K562 (cell line): ENCODE results near the gene RXRA. TPM values are rescaled to one million over a fixed set of nuclear protein-coding genes. Genes with fewer than 3 reads are reported as not detected.

Source experiments
- CBFB ChIP-seq: sonication (generic); formaldehyde crosslinking; IDR thresholded peaks from 2 replicates; pipeline ENCODE4 v1.4.0; 2020; ENCODE audit warnings: mild to moderate bottlenecking, missing genetic modification reagents
- FOXA1 ChIP-seq: fragments of 450-650 bp; IDR thresholded peaks from 2 replicates; pipeline ENCODE4 v1.6.1; 2016; ENCODE audit warnings: mild to moderate bottlenecking, borderline replicate concordance
- KAT8 ChIP-seq: fragments of 450-650 bp; IDR thresholded peaks from 2 replicates; pipeline ENCODE4 v1.6.1; 2016; ENCODE audit warnings: low read depth, mild to moderate bottlenecking
- L3MBTL2 ChIP-seq: fragments of 450-650 bp; IDR thresholded peaks from 2 replicates; pipeline ENCODE4 v1.6.1; 2016; ENCODE audit warnings: mild to moderate bottlenecking, moderate library complexity
- MAFF ChIP-seq: IDR thresholded peaks from 2 replicates; pipeline ENCODE4 v1.6.1; 2012; ENCODE audit warnings: low read length, improper control_type of control experiment
- SETDB1 ChIP-seq: IDR thresholded peaks from one replicate; pipeline ENCODE4 v1.6.1; 2012; ENCODE audit warnings: low read length, control low read depth, inconsistent platforms
- SMARCA5 ChIP-seq: fragments of 450-650 bp; IDR thresholded peaks from 2 replicates; pipeline ENCODE4 v1.6.1; 2016
- THRAP3 ChIP-seq: fragments of 450-650 bp; IDR thresholded peaks from 2 replicates; pipeline ENCODE4 v1.6.1; 2016; ENCODE audit warnings: mild to moderate bottlenecking, inconsistent platforms, borderline replicate concordance
- YBX1 ChIP-seq: fragments of 450-650 bp; IDR thresholded peaks from 2 replicates; pipeline ENCODE4 v1.7.1; 2016; ENCODE audit warnings: mild to moderate bottlenecking
- ZC3H8 ChIP-seq: fragments of 450-650 bp; IDR thresholded peaks from 2 replicates; pipeline ENCODE4 v1.6.1; 2017
- ZNF23 ChIP-seq: fragments of 250-450 bp; sonication (Bioruptor Pico); IDR thresholded peaks from 2 replicates; pipeline ENCODE4 v1.4.0; 2020; ENCODE audit warnings: mild to moderate bottlenecking
- ZNF263 ChIP-seq: sonication (generic); formaldehyde crosslinking; IDR thresholded peaks from 2 replicates; pipeline ENCODE4 v1.8.0; 2022; ENCODE audit warnings: mild to moderate bottlenecking, missing genetic modification reagents, borderline replicate concordance
- ZZZ3 ChIP-seq: fragments of 450-650 bp; IDR thresholded peaks from 2 replicates; pipeline ENCODE4 v1.6.1; 2016; ENCODE audit warnings: antibody characterized with exemption, mild to moderate bottlenecking, moderate library complexity
- polyA plus RNA-seq, 8 experiments: library from polyadenylated mRNA; depleted of rRNA in 4 of 8; stranded (reverse) in 5 of 8; unstranded in 3 of 8; fragments of >200 nt; fragmentation: Nextera tagmentation in 2 of 8; fragmentation: Illumina TruSeq in 1 of 8; extraction: Ambion mirVana in 2 of 8; extraction: Trizol in 1 of 8; gene quantifications; 2 replicates each; pipeline versions ENCODE4 v1.2.1 to v1.2.3, GENCODE V29; 2011 to 2014; ENCODE audit warnings: inconsistent platforms in 1 of 8, missing spikeins in 1 of 8
- total RNA-seq, 7 experiments: library from RNA; depleted of rRNA in 6 of 7; stranded (reverse); fragments of >200 nt in 6 of 7; fragmentation: Illumina TruSeq in 2 of 7; extraction: Trizol in 2 of 7; gene quantifications; 2 replicates each; pipeline versions ENCODE4 v1.2.1 to v1.2.3, GENCODE V29; 2011 to 2021; ENCODE audit warnings: low replicate concordance in 1 of 7
- TF ChIP-seq, protein P1 (sequence below), 2 experiments: IDR thresholded peaks; 2 replicates each; pipeline ENCODE4 v1.6.1; 2012; ENCODE audit warnings: improper control_type of control experiment in 2 of 2, low read depth in 2 of 2, low read length in 2 of 2, borderline replicate concordance in 1 of 2
- TF ChIP-seq, protein P2 (sequence below), 3 experiments: IDR thresholded peaks in 2 of 3; conservative IDR thresholded peaks in 1 of 3; 2 replicates each; pipeline ENCODE4 v1.5.1; 2011 to 2012; ENCODE audit warnings: low read length in 3 of 3, mild to moderate bottlenecking in 3 of 3, control low read depth in 2 of 3, improper control_type of control experiment in 1 of 3, inconsistent platforms in 1 of 3, low read depth in 1 of 3, mixed read lengths in 1 of 3, moderate library complexity in 1 of 3; ENCODE audit not compliant: insufficient read depth in 2 of 3
- TF ChIP-seq, protein P3 (sequence below): fragments of 450-650 bp; formaldehyde crosslinking; IDR thresholded peaks from 2 replicates; pipeline ENCODE4 v1.4.0; 2022; ENCODE audit warnings: mild to moderate bottlenecking, moderate library complexity
- TF ChIP-seq, protein P4 (sequence below): sonication (generic); formaldehyde crosslinking; IDR thresholded peaks from 2 replicates; pipeline ENCODE4 v1.8.1; 2023; ENCODE audit warnings: mild to moderate bottlenecking, missing genetic modification reagents
- TF ChIP-seq, protein P5 (sequence below): sonication (generic); formaldehyde crosslinking; IDR thresholded peaks from 2 replicates; pipeline ENCODE4 v1.8.0; 2022; ENCODE audit warnings: mild to moderate bottlenecking, missing genetic modification reagents
- TF ChIP-seq, protein P6 (sequence below): sonication (generic); formaldehyde crosslinking; IDR thresholded peaks from 2 replicates; pipeline ENCODE4 v1.8.0; 2022; ENCODE audit warnings: missing genetic modification reagents, mild to moderate bottlenecking, borderline replicate concordance
- TF ChIP-seq, protein P7 (sequence below): sonication (generic); formaldehyde crosslinking; IDR thresholded peaks from 2 replicates; pipeline ENCODE4 v1.9.0; 2022; ENCODE audit warnings: mild to moderate bottlenecking, missing genetic modification reagents

The RXRA gene
- total and polyA plus RNA-seq, 9 of the 15 experiments (the other 6 are each of a cell fraction or from before 2014, with no cell fraction given): 0.35 to 23.6 (median 4.6) TPM

DNA sequence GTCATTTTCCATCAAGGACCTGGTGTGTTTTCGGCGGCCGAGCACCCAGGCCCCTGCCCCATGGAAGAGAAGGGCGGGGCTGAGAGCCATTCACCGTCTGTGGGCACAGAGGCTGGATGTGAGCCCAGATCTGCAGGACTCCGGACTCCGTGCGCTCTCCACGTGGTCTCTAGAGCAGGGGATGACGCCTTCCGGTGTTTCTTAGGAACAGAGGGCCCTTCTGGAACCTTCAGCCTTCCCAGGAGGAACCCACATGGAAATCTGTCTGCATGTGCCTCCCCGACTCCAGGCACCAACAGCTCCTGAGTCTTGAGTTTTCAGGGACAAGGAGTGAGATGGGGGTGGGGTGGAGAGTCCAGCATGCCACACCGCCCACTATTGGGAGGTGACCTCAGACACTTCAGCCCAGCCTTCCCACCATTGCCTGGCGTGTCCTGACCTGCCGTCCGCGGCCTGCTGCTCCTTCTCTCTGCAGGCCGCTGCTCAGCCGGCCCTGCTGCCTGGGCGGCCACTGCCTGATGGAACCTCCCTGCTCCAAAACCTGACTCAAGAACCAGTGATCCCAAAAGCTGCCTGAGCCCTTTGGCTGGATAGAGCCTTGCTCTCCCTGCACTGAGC, 2.4 kb upstream of the RXRA start (continued):
- TF ChIP-seq, protein P1, sequence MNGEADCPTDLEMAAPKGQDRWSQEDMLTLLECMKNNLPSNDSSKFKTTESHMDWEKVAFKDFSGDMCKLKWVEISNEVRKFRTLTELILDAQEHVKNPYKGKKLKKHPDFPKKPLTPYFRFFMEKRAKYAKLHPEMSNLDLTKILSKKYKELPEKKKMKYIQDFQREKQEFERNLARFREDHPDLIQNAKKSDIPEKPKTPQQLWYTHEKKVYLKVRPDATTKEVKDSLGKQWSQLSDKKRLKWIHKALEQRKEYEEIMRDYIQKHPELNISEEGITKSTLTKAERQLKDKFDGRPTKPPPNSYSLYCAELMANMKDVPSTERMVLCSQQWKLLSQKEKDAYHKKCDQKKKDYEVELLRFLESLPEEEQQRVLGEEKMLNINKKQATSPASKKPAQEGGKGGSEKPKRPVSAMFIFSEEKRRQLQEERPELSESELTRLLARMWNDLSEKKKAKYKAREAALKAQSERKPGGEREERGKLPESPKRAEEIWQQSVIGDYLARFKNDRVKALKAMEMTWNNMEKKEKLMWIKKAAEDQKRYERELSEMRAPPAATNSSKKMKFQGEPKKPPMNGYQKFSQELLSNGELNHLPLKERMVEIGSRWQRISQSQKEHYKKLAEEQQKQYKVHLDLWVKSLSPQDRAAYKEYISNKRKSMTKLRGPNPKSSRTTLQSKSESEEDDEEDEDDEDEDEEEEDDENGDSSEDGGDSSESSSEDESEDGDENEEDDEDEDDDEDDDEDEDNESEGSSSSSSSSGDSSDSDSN (IDR thresholded peaks at IDR 0.05; ENCODE audit: borderline replicate concordance in 1 of 2, low read depth in 2 of 2, low read length in 2 of 2): 0 out of 4 replicates have a peak, but pooled peaks of 1 of the 2 experiments have one; percentile 27
- TF ChIP-seq, protein P2, sequence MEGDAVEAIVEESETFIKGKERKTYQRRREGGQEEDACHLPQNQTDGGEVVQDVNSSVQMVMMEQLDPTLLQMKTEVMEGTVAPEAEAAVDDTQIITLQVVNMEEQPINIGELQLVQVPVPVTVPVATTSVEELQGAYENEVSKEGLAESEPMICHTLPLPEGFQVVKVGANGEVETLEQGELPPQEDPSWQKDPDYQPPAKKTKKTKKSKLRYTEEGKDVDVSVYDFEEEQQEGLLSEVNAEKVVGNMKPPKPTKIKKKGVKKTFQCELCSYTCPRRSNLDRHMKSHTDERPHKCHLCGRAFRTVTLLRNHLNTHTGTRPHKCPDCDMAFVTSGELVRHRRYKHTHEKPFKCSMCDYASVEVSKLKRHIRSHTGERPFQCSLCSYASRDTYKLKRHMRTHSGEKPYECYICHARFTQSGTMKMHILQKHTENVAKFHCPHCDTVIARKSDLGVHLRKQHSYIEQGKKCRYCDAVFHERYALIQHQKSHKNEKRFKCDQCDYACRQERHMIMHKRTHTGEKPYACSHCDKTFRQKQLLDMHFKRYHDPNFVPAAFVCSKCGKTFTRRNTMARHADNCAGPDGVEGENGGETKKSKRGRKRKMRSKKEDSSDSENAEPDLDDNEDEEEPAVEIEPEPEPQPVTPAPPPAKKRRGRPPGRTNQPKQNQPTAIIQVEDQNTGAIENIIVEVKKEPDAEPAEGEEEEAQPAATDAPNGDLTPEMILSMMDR (IDR thresholded peaks at IDR 0.05 in 2 of 3, conservative IDR thresholded peaks at IDR 0.05 in 1 of 3; ENCODE audit: insufficient read depth in 2 of 3, low read depth in 1 of 3, low read length in 3 of 3): 0 out of 6 replicates have a peak, but pooled peaks of 1 of the 3 experiments have one; percentile 11
- TF ChIP-seq CBFB (CRISPR knock-in tag) (no peak), ZC3H8 (no peak), ZNF263 (CRISPR knock-in tag) (no peak; the same call in 1 of the 2 replicates), FOXA1 (no peak), THRAP3 (no peak), ZZZ3 (no peak), KAT8 (no peak), L3MBTL2 (peak; percentile 36; the same call in 1 of the 2 replicates), ZNF23 (CRISPR knock-in tag) (no peak), SETDB1 (no peak), YBX1 (no peak), SMARCA5 (no peak), MAFF (no peak)
- TF ChIP-seq, protein P3, sequence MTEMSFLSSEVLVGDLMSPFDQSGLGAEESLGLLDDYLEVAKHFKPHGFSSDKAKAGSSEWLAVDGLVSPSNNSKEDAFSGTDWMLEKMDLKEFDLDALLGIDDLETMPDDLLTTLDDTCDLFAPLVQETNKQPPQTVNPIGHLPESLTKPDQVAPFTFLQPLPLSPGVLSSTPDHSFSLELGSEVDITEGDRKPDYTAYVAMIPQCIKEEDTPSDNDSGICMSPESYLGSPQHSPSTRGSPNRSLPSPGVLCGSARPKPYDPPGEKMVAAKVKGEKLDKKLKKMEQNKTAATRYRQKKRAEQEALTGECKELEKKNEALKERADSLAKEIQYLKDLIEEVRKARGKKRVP (CRISPR knock-in tag): no peak
- TF ChIP-seq, protein P4, sequence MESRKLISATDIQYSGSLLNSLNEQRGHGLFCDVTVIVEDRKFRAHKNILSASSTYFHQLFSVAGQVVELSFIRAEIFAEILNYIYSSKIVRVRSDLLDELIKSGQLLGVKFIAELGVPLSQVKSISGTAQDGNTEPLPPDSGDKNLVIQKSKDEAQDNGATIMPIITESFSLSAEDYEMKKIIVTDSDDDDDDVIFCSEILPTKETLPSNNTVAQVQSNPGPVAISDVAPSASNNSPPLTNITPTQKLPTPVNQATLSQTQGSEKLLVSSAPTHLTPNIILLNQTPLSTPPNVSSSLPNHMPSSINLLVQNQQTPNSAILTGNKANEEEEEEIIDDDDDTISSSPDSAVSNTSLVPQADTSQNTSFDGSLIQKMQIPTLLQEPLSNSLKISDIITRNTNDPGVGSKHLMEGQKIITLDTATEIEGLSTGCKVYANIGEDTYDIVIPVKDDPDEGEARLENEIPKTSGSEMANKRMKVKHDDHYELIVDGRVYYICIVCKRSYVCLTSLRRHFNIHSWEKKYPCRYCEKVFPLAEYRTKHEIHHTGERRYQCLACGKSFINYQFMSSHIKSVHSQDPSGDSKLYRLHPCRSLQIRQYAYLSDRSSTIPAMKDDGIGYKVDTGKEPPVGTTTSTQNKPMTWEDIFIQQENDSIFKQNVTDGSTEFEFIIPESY (CRISPR knock-in tag): peak; percentile 33; the same call in 1 of the 2 replicates
- TF ChIP-seq, protein P5, sequence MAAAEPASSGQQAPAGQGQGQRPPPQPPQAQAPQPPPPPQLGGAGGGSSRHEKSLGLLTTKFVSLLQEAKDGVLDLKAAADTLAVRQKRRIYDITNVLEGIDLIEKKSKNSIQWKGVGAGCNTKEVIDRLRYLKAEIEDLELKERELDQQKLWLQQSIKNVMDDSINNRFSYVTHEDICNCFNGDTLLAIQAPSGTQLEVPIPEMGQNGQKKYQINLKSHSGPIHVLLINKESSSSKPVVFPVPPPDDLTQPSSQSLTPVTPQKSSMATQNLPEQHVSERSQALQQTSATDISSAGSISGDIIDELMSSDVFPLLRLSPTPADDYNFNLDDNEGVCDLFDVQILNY (CRISPR knock-in tag): no peak
- TF ChIP-seq, protein P6, sequence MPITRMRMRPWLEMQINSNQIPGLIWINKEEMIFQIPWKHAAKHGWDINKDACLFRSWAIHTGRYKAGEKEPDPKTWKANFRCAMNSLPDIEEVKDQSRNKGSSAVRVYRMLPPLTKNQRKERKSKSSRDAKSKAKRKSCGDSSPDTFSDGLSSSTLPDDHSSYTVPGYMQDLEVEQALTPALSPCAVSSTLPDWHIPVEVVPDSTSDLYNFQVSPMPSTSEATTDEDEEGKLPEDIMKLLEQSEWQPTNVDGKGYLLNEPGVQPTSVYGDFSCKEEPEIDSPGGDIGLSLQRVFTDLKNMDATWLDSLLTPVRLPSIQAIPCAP (CRISPR knock-in tag): no peak
- TF ChIP-seq, protein P7, sequence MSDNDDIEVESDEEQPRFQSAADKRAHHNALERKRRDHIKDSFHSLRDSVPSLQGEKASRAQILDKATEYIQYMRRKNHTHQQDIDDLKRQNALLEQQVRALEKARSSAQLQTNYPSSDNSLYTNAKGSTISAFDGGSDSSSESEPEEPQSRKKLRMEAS: no peak
